Activated B cell treated with CpG ODN at 0.5 μM for 24 hours (primary cell): ENCODE data around the gene EFEMP2. TPM values are rescaled to one million over a fixed set of nuclear protein-coding genes. Genes with fewer than 3 reads are reported as not detected.
A peak's percentile ranks its signal among the peaks of the same experiment; 100 is the strongest.

Source experiments
- ATAC-seq: fragments of 200-7000 bp; cut with Tn5 transposase; one replicate; pipeline ENCODE4 v1.10.0; 2021; ENCODE audit warnings: low read depth, mild to moderate bottlenecking, moderate library complexity
- CTCF ChIA-PET: fragments of 350-600 bp; sonication (Branson Sonifier 250); formaldehyde crosslinking; loops from one replicate; lab custom pipeline; 2021; ENCODE audit warnings: antibody characterized with exemption; lab: Charles Lee
- POLR2A ChIA-PET: fragments of 350-600 bp; sonication (Branson Sonifier 250); formaldehyde crosslinking; loops from one replicate; lab custom pipeline; 2021; ENCODE audit warnings: antibody characterized with exemption; lab: Charles Lee
- DNase-seq: peaks from one replicate; pipeline ENCODE4 v3.0.0; 2022
- H3K27ac Mint-ChIP-seq: one replicate; pipeline ENCODE4 v1.8.0; 2020; ENCODE audit warnings: mixed read lengths
- H3K27me3 Mint-ChIP-seq: one replicate; pipeline ENCODE4 v1.8.0; 2021; ENCODE audit warnings: mixed read lengths
- H3K36me3 Mint-ChIP-seq: one replicate; pipeline ENCODE4 v1.8.0; 2021; ENCODE audit warnings: low read depth, mixed read lengths
- H3K4me1 Mint-ChIP-seq: one replicate; pipeline ENCODE4 v1.8.0; 2021; ENCODE audit warnings: mixed read lengths
- H3K4me3 Mint-ChIP-seq: one replicate; pipeline ENCODE4 v1.8.0; 2020; ENCODE audit warnings: mild to moderate bottlenecking, mixed read lengths
- H3K9me3 Mint-ChIP-seq: one replicate; pipeline ENCODE4 v1.8.0; 2020; ENCODE audit warnings: mixed read lengths
- CTCF ChIP-seq: fragments of 200-600 bp; IDR thresholded peaks from one replicate; pipeline ENCODE4 v1.8.0; 2022; ENCODE audit warnings: antibody characterized with exemption, mild to moderate bottlenecking
- intact Hi-C: fragments of 100-400 bp; cut with micrococcal nuclease; formaldehyde crosslinking; loops from one replicate; pipeline ENCODE4 v1.15.1; 2024
- total RNA-seq: library from RNA; stranded (reverse); gene quantifications from 2 replicates; pipeline ENCODE4 v1.2.3, GENCODE V29; 2022

The EFEMP2 gene
- total RNA-seq, 1 donor from 2014 or later = 3.8 TPM

- POLR2A ChIA-PET = interaction anchor here (0.6 to 5.2 kb wide), 6 partner anchors 11 to 556 kb away, joined by 3 to 113 read pairs (median 6); partner anchors contain the start of genes CCDC85B, CFL1 and MUS81
- Mint-ChIP-seq H3K9me3 (no peaks in the 10 kb centered on the region), H3K27ac (no peak overlapping the region), H3K4me1 (peaks cover 20% of the 10 kb centered on the region), H3K36me3 (peaks cover 23% of the 10 kb centered on the region), H3K27me3 (peaks cover 5% of the 10 kb centered on the region), H3K4me3 (no peak overlapping the region)
- intact Hi-C loops = no loop called here
- ATAC-seq (no peak), DNase-seq (no peak)
- CTCF ChIA-PET = interaction anchor here (1.3 to 2.8 kb wide), 3 partner anchors 10 to 18 kb away, joined by 4 to 10 read pairs (median 5); partner anchors contain the start of genes FIBP and MUS81
- TF ChIP-seq CTCF = no peak
Measured at GRCh38 chr11:65869643-65870306, 2.8 kb downstream of the EFEMP2 start.

GRCh38 chr11:65868907-65869306 lies 3.7 kb downstream of the EFEMP2 start:
- POLR2A ChIA-PET = interaction anchor here (0.5 to 5.2 kb wide), 7 partner anchors 10 to 93 kb away, joined by 3 to 113 read pairs (median 5); partner anchors contain the start of genes CCDC85B, CFL1 and MUS81
- DNase-seq = no peak
- Mint-ChIP-seq H3K27me3 (peaks cover 5% of the 10 kb centered on the region), H3K4me1 (peaks cover 18% of the 10 kb centered on the region), H3K27ac (no peak overlapping the region), H3K9me3 (no peaks in the 10 kb centered on the region), H3K4me3 (no peak overlapping the region), H3K36me3 (peaks cover 31% of the 10 kb centered on the region)
- TF ChIP-seq CTCF = no peak
- CTCF ChIA-PET = interaction anchor here (1.3 to 2.8 kb wide), 3 partner anchors 9 to 19 kb away, joined by 4 to 10 read pairs (median 5); partner anchors contain the start of genes FIBP and MUS81
- intact Hi-C loops = loop anchor here (1.0 kb wide), 1 partner anchor 9 kb away; the partner anchor contains the start of gene MUS81
- ATAC-seq = no peak

GRCh38 chr11:65868076-65868667 lies 4.4 kb downstream of the EFEMP2 start:
- Mint-ChIP-seq H3K4me1 (peaks cover 12% of the 10 kb centered on the region), H3K9me3 (no peaks in the 10 kb centered on the region), H3K27ac (no peak overlapping the region), H3K27me3 (peaks cover 3% of the 10 kb centered on the region), H3K36me3 (peaks cover 38% of the 10 kb centered on the region), H3K4me3 (no peak overlapping the region)
- intact Hi-C loops = loop anchor here (1.0 kb wide), 1 partner anchor 8 kb away; the partner anchor contains the start of gene MUS81
- ChIA-PET POLR2A (interaction anchor here (0.9 to 5.2 kb wide), 5 partner anchors 9 to 35 kb away, joined by 4 to 113 read pairs (median 5); partner anchors contain the start of genes CCDC85B, CFL1 and MUS81), CTCF (interaction anchor here (1.5 to 2.8 kb wide), 2 partner anchors 9 to 16 kb away, joined by 5 to 10 read pairs; partner anchors contain the start of gene MUS81)
- TF ChIP-seq CTCF = no peak
- peak; percentile 69 for ATAC-seq
- no peak for DNase-seq

GRCh38 chr11:65867284-65868071 lies 5.1 kb downstream of the EFEMP2 start:
- peak; percentile 29 for ATAC-seq
- Mint-ChIP-seq H3K27me3 (no peaks in the 10 kb centered on the region), H3K9me3 (no peaks in the 10 kb centered on the region), H3K27ac (peak overlapping the region; percentile 27), H3K4me1 (peaks cover 11% of the 10 kb centered on the region), H3K36me3 (peaks cover 45% of the 10 kb centered on the region), H3K4me3 (no peak overlapping the region)
- no peak for TF ChIP-seq CTCF
- ChIA-PET CTCF (interaction anchor here (2.8 kb wide), 1 partner anchor 8 kb away, joined by 10 read pairs; the partner anchor contains the start of gene MUS81), POLR2A (interaction anchor here (2.8 to 5.2 kb wide), 2 partner anchors 8 to 23 kb away, joined by 7 to 113 read pairs; partner anchors contain the start of genes CCDC85B, CFL1 and MUS81)
- intact Hi-C loops = loop anchor here (1.0 kb wide), 1 partner anchor 7 kb away; the partner anchor contains the start of gene MUS81
- DNase-seq = no peak
